WTC11 (cell line): ENCODE results near the gene NANP. TPM values are rescaled to one million over a fixed set of nuclear protein-coding genes. Genes with fewer than 3 reads are reported as not detected.

Source experiments
- ATAC-seq: fragments of 200-7000 bp; cut with Tn5 transposase; 2 replicates; pipeline ENCODE4 v1.10.0; 2021; ENCODE audit warnings: mild to moderate bottlenecking, moderate library complexity
- CTCF ChIA-PET: fragments of 300-600 bp; sonication (Branson Sonifier 250); formaldehyde crosslinking; loops from one replicate; lab custom pipeline; 2021; ENCODE audit warnings: antibody characterized with exemption; lab: Charles Lee
- POLR2A ChIA-PET: fragments of 350-600 bp; sonication (Branson Sonifier 250); formaldehyde crosslinking; loops from one replicate; lab custom pipeline; 2021; ENCODE audit warnings: antibody characterized with exemption; lab: Charles Lee
- DNase-seq: peaks from one replicate; pipeline ENCODE4 v3.0.0; 2021; ENCODE audit warnings: low spot score
- H3K27ac Mint-ChIP-seq: 2 replicates; pipeline ENCODE4 v1.8.0; 2021; ENCODE audit warnings: mixed read lengths
- H3K27me3 Mint-ChIP-seq: 2 replicates; pipeline ENCODE4 v1.8.0; 2021; ENCODE audit warnings: low read depth, mild to moderate bottlenecking, moderate library complexity, mixed read lengths
- H3K36me3 Mint-ChIP-seq: 2 replicates; pipeline ENCODE4 v1.8.0; 2021; ENCODE audit warnings: mixed read lengths
- H3K4me1 Mint-ChIP-seq: 2 replicates; pipeline ENCODE4 v1.8.0; 2022; ENCODE audit warnings: mixed read lengths
- H3K4me3 Mint-ChIP-seq: 2 replicates; pipeline ENCODE4 v1.8.0; 2021; ENCODE audit warnings: mild to moderate bottlenecking, moderate library complexity, mixed read lengths
- H3K9me3 Mint-ChIP-seq: 2 replicates; pipeline ENCODE4 v1.8.0; 2021; ENCODE audit warnings: mixed read lengths
- ZNF317 ChIP-seq: sonication (generic); formaldehyde crosslinking; IDR thresholded peaks from 2 replicates; pipeline ENCODE4 v1.8.1; 2023; ENCODE audit warnings: low read depth, mild to moderate bottlenecking, moderate library complexity, missing genetic modification reagents, borderline replicate concordance
- total RNA-seq: library from RNA; stranded (reverse); gene quantifications from 3 replicates; pipeline ENCODE4 v1.2.3, GENCODE V29; 2021

NANP gene
- total RNA-seq, 1 experiment from 2014 or later = 4.8 TPM

- no peak for ATAC-seq
- ChIA-PET CTCF (no interaction called here), POLR2A (no interaction called here)
- Mint-ChIP-seq H3K27me3 (no peaks in the 10 kb centered on the region), H3K9me3 (peaks cover 19% of the 10 kb centered on the region), H3K4me1 (peaks cover 26% of the 10 kb centered on the region), H3K4me3 (no peak overlapping the region), H3K36me3 (peaks cover 43% of the 10 kb centered on the region), H3K27ac (no peak overlapping the region)
- TF ChIP-seq ZNF317 (CRISPR knock-in tag) = no peak
- no peak for DNase-seq
Measured at GRCh38 chr20:25563362-25563761, 60.5 kb downstream of the NANP start.

Other genes with a start within 250 kb of the NANP start
- gene ABHD12, start 233.2 kb downstream of the NANP start, total RNA-seq = 63.1 to 68.7 TPM (median 68.2 TPM) in 3 replicates
- 69.8 to 71.6 TPM (median 70.4 TPM) in 3 replicates for gene GINS1, start 216.3 kb downstream of the NANP start, total RNA-seq
- gene NINL, start 38.5 kb downstream of the NANP start, total RNA-seq = 34.4 to 36.3 TPM (median 36.0 TPM) in 3 replicates
- gene ZNF337, start 72.8 kb upstream of the NANP start, total RNA-seq = 6.9 to 8.7 TPM (median 8.2 TPM) in 3 replicates